HUES6 (cell line): ENCODE measurements around the gene TOX2.
"Not testable (repeated sequence)": the region's sequence is repeated elsewhere in the genome, so short reads cannot be mapped to it uniquely, and the experiment has no call there.

Experiments used
- H3K27ac ChIP-seq: 2 replicates; pipeline ENCODE4 v1.7.0; 2013; ENCODE audit warnings: low read depth, mild to moderate bottlenecking, low read length, inconsistent platforms
- H3K27me3 ChIP-seq: 2 replicates; pipeline ENCODE4 v1.6.1; 2013; ENCODE audit warnings: low read length; ENCODE audit not compliant: control insufficient read depth, insufficient read depth
- H3K36me3 ChIP-seq: 2 replicates; pipeline ENCODE4 v1.6.1; 2013; ENCODE audit warnings: low read length; ENCODE audit not compliant: control insufficient read depth, insufficient read depth
- H3K4me1 ChIP-seq: 2 replicates; pipeline ENCODE4 v1.6.1; 2013; ENCODE audit warnings: low read length; ENCODE audit not compliant: control insufficient read depth, insufficient read depth
- H3K4me3 ChIP-seq: 2 replicates; pipeline ENCODE4 v1.5.1; 2013; ENCODE audit warnings: low read depth, low read length
- H3K9ac ChIP-seq: one replicate; pipeline ENCODE4 v1.6.1; 2013; ENCODE audit warnings: mild to moderate bottlenecking, low read length
- H3K9me3 ChIP-seq: 2 replicates; pipeline ENCODE4 v1.6.1; 2013; ENCODE audit warnings: low read depth, low read length; ENCODE audit not compliant: control insufficient read depth, insufficient read depth

Gene TOX2

DNA sequence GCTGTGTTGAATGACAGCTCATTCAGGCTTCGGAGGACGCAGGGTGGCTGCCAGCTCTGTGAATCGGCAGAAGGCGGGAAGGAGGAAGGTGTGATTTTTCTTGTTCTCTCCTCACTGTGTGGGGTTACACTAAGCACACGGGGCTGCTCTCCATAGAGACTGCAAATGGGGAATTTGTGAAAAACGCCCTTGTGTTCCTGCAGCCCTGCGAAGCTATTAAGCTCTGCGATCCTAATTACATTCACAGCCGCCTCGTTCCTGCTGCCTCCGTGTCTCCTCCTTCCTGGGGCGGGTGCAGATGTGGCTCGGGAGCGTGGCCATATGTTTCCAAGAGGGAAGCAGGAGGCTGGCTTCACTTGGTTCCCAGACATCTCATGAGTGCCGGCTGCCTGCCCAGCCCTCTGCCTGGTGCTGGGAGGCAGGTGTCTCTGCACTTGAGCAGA lies 124.0 kb downstream of the TOX2 start:
- Histone ChIP-seq H3K27me3 (peaks cover 11% of the 10 kb centered on the region; the same call in 1 of the 2 replicates), H3K27ac (no peak overlapping the region)

DNA sequence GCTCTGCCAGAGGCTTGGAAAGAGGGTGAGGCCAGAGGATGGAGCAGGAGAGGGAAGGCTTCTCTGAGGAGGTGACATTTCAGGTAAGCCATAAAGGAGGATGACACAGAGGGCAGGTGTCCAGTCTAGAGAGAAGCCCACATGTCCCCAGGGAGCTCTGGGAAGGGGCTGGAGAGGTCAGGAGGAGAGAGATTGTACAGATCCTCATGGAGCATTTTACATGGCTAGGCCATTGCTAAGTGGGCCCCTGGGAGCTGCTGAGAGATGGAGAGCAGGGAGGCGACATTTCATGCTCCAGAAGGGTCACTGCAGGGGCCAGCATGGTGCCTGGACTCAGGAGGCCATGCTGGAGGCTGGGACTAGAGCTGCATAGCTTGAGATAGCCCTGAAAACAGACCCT lies 124.5 kb downstream of the TOX2 start:
- H3K4me3 ChIP-seq: no peak overlapping the region
- H3K9ac ChIP-seq: no peak overlapping the region
- H3K27ac ChIP-seq: no peak overlapping the region
- peaks cover 11% of the 10 kb centered on the region; the same call in 1 of the 2 replicates for H3K27me3 ChIP-seq
- H3K36me3 ChIP-seq: no peaks in the 10 kb centered on the region
- no peaks in the 10 kb centered on the region for H3K9me3 ChIP-seq
- H3K4me1 ChIP-seq: no peaks in the 10 kb centered on the region

More for the DNA sequence above, 124.0 kb downstream of the TOX2 start:
- H3K36me3 ChIP-seq: no peaks in the 10 kb centered on the region
- H3K4me1 ChIP-seq: no peaks in the 10 kb centered on the region
- no peak overlapping the region for H3K9ac ChIP-seq
- H3K9me3 ChIP-seq: no peaks in the 10 kb centered on the region
- no peak overlapping the region for H3K4me3 ChIP-seq

GRCh38 chr20:44039741-44040140 lies 125.1 kb downstream of the TOX2 start:
- no peak overlapping the region for H3K9ac ChIP-seq
- H3K4me1 ChIP-seq: no peaks in the 10 kb centered on the region
- H3K4me3 ChIP-seq: no peak overlapping the region
- H3K9me3 ChIP-seq: no peaks in the 10 kb centered on the region
- peaks cover 11% of the 10 kb centered on the region; the same call in 1 of the 2 replicates for H3K27me3 ChIP-seq
- H3K27ac ChIP-seq: no peak overlapping the region
- no peaks in the 10 kb centered on the region for H3K36me3 ChIP-seq

DNA sequence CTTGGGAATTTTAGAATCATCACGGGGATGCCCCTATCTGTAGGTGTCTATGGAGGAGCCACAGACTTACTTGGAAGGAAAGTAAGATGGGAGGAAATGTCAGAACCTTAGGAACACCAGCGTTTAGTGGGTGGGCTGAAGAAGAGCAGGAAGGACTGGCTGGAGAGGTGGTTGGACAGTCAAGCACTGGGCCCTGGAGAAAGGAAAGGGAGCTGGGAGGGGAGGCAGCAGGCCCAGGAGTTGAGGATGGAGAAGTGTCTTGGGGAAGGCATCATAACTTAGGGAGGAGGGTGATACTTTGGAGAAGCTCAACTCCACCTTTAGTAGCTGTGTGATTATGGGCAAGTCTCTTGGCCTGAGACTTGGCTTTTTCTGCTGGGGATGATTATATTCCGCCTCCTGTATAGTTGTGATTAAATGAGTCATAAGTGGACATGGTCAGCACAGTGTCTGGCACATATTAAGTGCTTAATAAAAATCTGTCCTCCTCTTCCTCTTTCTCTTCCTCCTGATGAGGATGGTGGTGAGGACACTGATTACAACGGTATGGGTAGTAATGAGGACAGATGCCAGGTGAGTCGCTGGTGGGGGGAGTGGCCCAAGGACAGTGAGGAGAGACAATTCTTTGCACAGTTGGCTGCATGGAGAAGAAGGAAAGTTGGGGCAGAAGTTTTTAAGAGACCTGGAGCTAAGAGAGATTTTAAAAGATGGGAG lies 125.7 kb downstream of the TOX2 start:
- Histone ChIP-seq H3K4me3 (no peak overlapping the region), H3K36me3 (no peaks in the 10 kb centered on the region), H3K4me1 (no peaks in the 10 kb centered on the region), H3K27ac (no peak overlapping the region), H3K27me3 (peaks cover 11% of the 10 kb centered on the region; the same call in 1 of the 2 replicates), H3K9ac (no peak overlapping the region), H3K9me3 (no peaks in the 10 kb centered on the region)

DNA sequence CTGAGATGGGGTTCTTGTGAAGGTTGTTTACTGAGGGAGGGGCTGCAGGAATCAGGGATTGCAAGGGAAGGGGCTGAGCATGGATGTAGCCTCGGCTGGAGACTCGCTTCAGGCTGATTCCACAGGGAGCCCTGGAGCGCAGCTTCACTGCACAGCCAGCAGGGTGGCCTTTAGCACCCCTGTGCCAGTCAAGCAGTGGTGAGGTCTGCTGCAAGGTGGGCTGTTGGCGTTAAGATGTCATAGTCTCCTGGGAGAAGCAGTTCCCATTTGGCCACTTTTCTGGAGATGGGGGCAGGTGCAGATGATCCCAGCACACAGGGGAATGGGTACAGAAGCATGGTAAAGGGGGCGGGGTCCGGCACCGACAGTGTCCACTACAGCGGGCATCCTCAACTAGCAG lies 126.3 kb downstream of the TOX2 start:
- H3K9me3 ChIP-seq: no peaks in the 10 kb centered on the region
- peaks cover 11% of the 10 kb centered on the region; the same call in 1 of the 2 replicates for H3K27me3 ChIP-seq
- H3K4me3 ChIP-seq: no peak overlapping the region

GRCh38 chr20:44044712-44045111 lies 130.1 kb downstream of the TOX2 start:
- H3K36me3 ChIP-seq, H3K27me3 ChIP-seq, H3K4me1 ChIP-seq, H3K9ac ChIP-seq, H3K27ac ChIP-seq, H3K9me3 ChIP-seq, H3K4me3 ChIP-seq: not testable (repeated sequence)

More for the DNA sequence above, 126.3 kb downstream of the TOX2 start:
- Histone ChIP-seq H3K9ac (no peak overlapping the region), H3K4me1 (no peaks in the 10 kb centered on the region), H3K27ac (no peak overlapping the region), H3K36me3 (no peaks in the 10 kb centered on the region)

DNA sequence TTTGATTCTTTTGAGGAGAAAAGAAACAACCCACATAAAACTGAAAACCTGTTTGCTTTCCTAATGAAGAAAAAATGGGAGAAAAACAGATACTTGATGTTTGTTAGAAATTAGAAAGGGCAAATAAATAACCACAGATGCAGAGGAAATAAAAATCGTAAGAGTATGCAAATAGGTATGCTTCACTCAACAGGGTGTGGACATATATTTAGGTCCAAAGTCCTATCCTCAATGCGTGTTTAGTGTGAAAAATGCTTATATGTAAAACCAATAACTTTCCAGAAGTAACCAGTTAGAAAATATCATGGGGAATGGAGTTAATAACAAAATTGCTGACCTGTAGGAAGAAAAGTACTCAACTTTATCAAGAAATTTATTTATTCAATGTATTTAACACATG lies 135.7 kb downstream of the TOX2 start:
- H3K27me3 ChIP-seq: no peaks in the 10 kb centered on the region
- H3K4me1 ChIP-seq: no peaks in the 10 kb centered on the region
- no peaks in the 10 kb centered on the region for H3K36me3 ChIP-seq
- no peak overlapping the region for H3K27ac ChIP-seq
- no peak overlapping the region for H3K9ac ChIP-seq
- H3K9me3 ChIP-seq: no peaks in the 10 kb centered on the region
- no peak overlapping the region for H3K4me3 ChIP-seq

GRCh38 chr20:44050925-44051660 lies 136.4 kb downstream of the TOX2 start:
- Histone ChIP-seq H3K27me3 (no peaks in the 10 kb centered on the region), H3K9me3 (no peaks in the 10 kb centered on the region), H3K36me3 (no peaks in the 10 kb centered on the region), H3K4me1 (no peaks in the 10 kb centered on the region), H3K4me3 (no peak overlapping the region), H3K27ac (no peak overlapping the region), H3K9ac (no peak overlapping the region)

DNA sequence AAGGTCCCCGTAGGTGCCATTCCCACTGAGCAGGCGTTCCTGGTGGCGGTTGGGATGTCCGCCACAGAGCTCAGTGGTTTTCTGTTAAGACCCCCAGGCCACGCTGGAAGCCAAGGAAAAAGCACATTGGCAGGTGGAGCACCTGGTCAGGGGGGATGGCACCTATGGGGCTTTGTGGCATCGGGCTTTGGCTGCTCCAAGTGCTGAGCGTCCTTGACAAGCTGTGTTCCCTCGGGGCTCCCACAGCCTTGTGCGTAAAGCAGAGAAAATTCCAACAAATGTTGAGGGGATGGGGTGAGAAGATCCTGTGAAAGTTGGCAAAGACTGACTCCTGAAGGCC lies 137.0 kb downstream of the TOX2 start:
- Histone ChIP-seq H3K9ac (no peak overlapping the region), H3K4me1 (no peaks in the 10 kb centered on the region), H3K9me3 (no peaks in the 10 kb centered on the region), H3K36me3 (no peaks in the 10 kb centered on the region), H3K27me3 (no peaks in the 10 kb centered on the region), H3K27ac (no peak overlapping the region), H3K4me3 (no peak overlapping the region)

GRCh38 chr20:44052166-44052565 lies 137.5 kb downstream of the TOX2 start:
- Histone ChIP-seq H3K27ac (no peak overlapping the region), H3K9ac (no peak overlapping the region), H3K36me3 (no peaks in the 10 kb centered on the region), H3K9me3 (no peaks in the 10 kb centered on the region), H3K4me3 (no peak overlapping the region), H3K27me3 (no peaks in the 10 kb centered on the region), H3K4me1 (no peaks in the 10 kb centered on the region)

DNA sequence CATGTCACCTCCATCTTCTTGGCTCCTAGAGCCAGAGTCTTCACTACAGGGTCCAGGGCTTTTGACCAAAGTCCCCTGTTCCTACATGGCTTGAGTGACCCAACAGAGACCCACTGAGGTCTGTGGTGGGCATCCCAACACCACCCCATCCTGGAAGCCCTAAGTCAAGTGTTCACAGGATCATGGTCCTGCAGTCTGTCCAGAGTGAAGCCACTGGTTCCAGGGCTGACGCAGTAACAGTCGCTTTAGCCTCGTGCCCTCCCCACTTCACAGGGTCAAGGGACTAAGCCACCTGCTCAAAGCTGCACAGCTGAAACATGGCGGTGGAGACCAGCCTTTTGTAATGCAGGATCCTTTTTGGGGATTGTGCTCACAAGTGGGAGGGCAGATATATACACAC lies 138.4 kb downstream of the TOX2 start:
- no peaks in the 10 kb centered on the region for H3K4me1 ChIP-seq

More for the DNA sequence above, 138.4 kb downstream of the TOX2 start:
- H3K9ac ChIP-seq: no peak overlapping the region
- no peak overlapping the region for H3K4me3 ChIP-seq
- H3K27me3 ChIP-seq: no peaks in the 10 kb centered on the region
- peaks cover 4% of the 10 kb centered on the region; the same call in 1 of the 2 replicates for H3K9me3 ChIP-seq
- H3K27ac ChIP-seq: no peak overlapping the region
- no peaks in the 10 kb centered on the region for H3K36me3 ChIP-seq
